ENCODE results near the gene TMEM175.
"Not testable (repeated sequence)": the region's sequence is repeated elsewhere in the genome, so short reads cannot be mapped to it uniquely, and the experiment has no call there.

The TMEM175 gene

GRCh38 chr4:991451-992296 lies 59.4 kb downstream of the TMEM175 start:
- H3K4me3 ChIP-seq (ENCODE audit: low read length) = no peak overlapping the region
- no peak for TF ChIP-seq ZNF274 (IDR thresholded peaks at IDR 0.05; ENCODE audit: low read depth, low read length)

- no peak overlapping the region for H3K4me3 ChIP-seq (ENCODE audit: low read length)
These were observed 60.2 kb downstream of the TMEM175 start for GRCh38 chr4:992297-993110.

DNA sequence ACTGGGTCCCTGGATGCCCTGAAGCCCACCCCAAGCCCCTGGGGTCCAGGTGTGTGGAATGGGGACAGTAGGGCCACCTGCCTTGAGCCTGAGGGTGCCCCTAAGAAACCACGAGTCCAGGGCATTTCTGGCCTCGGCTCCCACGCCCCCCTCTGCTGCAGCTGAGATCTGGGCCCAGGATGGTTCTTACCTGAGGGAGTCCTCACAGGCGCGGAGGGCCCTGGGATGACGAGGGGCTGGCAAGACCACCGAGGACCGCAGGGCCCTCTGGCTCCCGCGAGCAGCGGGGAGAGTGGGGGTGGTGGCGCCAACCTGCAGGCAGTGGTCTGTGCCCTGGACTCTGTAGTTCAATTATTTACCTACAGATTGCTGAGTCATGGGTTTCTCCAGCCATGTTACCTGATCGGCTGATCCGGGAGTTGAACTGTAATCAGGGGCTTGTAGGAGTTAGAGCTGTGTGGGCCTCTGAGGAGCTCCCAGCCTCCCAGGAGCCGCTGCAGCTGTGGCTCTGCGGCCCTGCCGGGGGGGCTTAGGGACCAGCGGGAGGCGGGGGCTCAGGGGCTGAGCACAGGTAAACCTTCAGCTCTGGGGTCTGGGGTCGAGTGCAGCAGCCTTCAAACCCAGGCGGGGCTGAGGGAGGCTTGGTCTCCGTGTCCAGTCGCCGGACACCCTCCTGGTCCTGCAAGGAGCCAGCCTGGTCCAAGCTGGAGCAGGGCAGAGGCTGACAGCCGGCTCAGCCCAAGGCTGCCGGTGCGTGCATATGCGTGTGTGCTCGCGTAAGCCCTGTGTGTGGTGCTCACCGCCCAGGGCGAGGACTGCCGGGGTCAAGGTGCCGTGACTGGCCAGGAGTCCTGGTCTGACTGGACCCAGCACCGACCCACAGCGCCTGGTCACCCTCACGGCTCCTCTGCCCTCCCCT lies 61.1 kb downstream of the TMEM175 start, which contains the start of gene SLC26A1:
Gene SLC26A1, minus strand, starts transcription at position 294 of the 919 bp plus-strand sequence. CDS start 1,701 bp downstream, outside the sequence.
- no peak for TF ChIP-seq ZNF274 (IDR thresholded peaks at IDR 0.05; ENCODE audit: low read depth, low read length)
- H3K4me3 ChIP-seq (ENCODE audit: low read length) = no peak within 1 kb of the TSS

More at GRCh38 chr4:992297-993110, 60.2 kb downstream of the TMEM175 start:
- TF ChIP-seq ZNF274 (IDR thresholded peaks at IDR 0.05; ENCODE audit: low read depth, low read length) = no peak

GRCh38 chr4:995311-996026 lies 63.2 kb downstream of the TMEM175 start:
- TF ChIP-seq ZNF274 (IDR thresholded peaks at IDR 0.05; ENCODE audit: low read depth, low read length) = no peak
- no peak overlapping the region for H3K4me3 ChIP-seq (ENCODE audit: low read length)

DNA sequence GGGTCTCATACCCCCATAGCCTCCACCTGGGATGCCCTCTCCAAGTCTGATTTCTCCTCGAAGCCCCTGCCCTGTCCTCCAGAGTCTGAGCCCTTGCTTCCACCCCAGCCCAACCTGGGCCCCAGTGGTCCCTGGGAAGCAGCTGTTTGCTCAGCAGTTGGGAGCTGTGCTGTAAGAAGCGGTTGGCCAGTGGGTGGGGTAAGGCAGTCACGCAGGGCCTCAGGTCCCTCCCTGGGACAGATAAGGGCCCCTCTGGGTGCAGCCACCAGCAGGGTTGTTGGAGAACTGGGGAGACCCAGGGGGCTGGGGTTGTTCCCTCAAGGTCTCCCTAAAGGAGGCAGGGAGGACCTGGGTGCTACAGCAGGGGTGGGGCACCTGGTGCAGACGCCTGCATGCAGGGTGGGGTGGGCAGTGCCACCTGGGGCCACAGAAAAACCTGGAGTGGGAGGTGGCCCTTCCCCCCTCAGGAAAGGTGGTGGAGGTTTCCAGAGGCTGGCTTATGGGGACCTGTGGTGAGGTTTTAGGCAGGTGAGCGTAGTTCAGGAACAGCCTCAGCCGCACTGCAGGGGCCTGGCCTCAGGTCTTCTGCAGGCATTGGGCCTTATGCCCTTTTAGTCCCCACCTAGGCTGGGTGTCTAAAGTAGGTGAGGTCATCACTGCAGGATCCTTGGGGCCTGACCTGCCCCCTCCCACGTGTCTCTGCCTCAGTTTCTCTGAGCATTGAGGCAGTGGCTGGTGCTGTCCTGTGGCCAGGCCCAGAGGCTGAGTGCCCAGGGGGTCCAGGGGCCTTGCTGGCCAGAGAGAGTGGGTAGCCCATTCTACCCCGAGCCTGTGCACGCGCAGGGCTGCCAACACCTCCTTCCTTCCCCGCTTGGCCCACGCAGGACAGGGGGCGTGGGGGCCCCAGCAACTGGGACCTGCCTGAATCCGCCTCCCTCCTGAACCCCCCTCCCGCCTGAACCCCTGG lies 64.1 kb downstream of the TMEM175 start:
- no peak for TF ChIP-seq ZNF274 (IDR thresholded peaks at IDR 0.05; ENCODE audit: low read depth, low read length)
- H3K4me3 ChIP-seq (ENCODE audit: low read length) = no peak overlapping the region

DNA sequence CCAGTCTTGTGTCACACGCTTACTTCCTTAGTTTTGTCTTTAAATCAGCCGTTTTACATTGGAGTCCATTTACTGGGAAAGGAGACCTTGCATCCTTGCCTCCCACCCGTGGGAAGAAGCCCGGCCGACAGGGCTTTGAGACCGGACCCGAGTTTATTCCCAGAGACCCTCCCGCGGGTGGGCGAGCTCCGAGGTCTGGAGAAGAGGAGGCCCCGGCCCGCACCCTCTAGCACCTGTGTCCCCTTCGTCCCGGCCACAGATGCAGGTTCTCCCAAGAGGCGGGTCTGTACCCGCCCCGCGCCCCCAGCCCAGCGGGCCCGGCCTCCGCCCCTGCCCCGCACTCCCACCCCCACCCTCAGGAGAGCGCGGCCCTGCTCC lies 64.7 kb downstream of the TMEM175 start:
- no peak overlapping the region for H3K4me3 ChIP-seq (ENCODE audit: low read length)

GRCh38 chr4:997375-998071 lies 65.3 kb downstream of the TMEM175 start:
- no peak overlapping the region for H3K4me3 ChIP-seq (ENCODE audit: low read length)
- TF ChIP-seq ZNF274 (IDR thresholded peaks at IDR 0.05; ENCODE audit: low read depth, low read length) = no peak

More for the DNA sequence above, 64.7 kb downstream of the TMEM175 start:
- no peak for TF ChIP-seq ZNF274 (IDR thresholded peaks at IDR 0.05; ENCODE audit: low read depth, low read length)

DNA sequence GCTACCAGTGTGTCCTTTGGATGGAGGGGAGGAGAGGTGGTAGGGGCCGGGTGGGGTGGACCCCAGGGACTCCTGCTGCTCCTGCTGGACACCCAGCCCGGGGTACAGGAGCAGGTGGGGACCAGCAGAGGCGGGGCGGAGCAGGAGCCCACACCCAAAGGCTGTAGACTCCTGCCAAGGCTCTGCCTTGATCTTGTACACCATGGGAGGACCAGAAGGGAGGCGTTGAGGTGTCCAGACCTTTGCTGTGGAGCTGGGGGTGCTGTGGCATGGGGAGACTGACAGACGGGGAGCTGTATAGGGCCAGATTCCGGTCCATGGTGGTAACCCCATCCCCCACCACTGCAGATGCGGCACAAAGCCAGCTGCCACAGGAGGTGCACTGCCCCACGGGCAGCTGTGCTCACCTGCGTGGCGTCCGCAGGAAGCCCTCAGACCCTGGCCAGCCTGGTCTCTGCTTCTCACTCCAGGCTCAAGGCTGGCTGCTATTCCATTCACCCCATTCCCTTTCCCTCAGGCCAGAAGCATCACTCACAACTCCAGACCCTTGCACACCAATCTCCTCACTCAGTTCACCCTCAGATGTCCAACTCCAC lies 65.9 kb downstream of the TMEM175 start:
- TF ChIP-seq ZNF274 (IDR thresholded peaks at IDR 0.05; ENCODE audit: low read depth, low read length) = no peak
- H3K4me3 ChIP-seq (ENCODE audit: low read length) = no peak overlapping the region

DNA sequence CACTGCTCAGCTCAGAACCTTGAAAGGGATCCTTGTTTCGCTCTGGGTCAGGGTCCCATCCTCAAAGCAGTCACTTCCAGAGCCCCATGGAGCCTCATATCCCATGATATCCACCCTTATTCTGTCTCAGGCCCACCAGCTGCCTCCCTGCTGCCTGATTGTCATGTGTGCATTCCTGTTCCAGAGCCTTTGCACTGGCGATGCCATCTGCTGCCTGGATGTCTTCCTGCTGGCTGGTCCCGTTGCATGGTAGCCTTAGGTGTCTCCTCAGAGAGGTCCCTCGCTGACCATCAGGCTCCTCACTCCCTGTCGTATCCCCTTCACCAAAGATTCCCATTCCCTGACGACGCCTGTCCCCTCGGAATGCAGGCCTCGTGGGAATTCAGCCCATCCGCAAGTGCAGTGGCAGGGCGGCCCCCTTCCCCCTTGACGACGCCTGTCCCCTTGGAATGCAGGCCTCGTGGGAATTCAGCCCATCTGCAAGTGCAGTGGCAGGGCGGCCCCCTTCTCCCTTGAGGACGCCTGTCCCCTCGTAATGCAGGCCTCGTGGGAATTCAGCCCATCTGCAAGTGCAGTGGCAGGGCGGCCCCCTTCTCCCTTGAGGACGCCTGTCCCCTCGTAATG lies 67.1 kb downstream of the TMEM175 start:
- H3K4me3 ChIP-seq (ENCODE audit: low read length) = not testable (repeated sequence)

GRCh38 chr4:999882-1000425 lies 67.7 kb downstream of the TMEM175 start:
- TF ChIP-seq ZNF274 (IDR thresholded peaks at IDR 0.05; ENCODE audit: low read depth, low read length) = no peak
- H3K4me3 ChIP-seq (ENCODE audit: low read length) = no peak overlapping the region

All from GM08714 (cell line).